ENCODE data around the gene ZZZ3. TPM values are rescaled to one million over a fixed set of nuclear protein-coding genes. Genes with fewer than 3 reads are reported as not detected.

ZZZ3 gene
- total RNA-seq, 1 experiment from 2014 or later, result 25.4 TPM

DNA sequence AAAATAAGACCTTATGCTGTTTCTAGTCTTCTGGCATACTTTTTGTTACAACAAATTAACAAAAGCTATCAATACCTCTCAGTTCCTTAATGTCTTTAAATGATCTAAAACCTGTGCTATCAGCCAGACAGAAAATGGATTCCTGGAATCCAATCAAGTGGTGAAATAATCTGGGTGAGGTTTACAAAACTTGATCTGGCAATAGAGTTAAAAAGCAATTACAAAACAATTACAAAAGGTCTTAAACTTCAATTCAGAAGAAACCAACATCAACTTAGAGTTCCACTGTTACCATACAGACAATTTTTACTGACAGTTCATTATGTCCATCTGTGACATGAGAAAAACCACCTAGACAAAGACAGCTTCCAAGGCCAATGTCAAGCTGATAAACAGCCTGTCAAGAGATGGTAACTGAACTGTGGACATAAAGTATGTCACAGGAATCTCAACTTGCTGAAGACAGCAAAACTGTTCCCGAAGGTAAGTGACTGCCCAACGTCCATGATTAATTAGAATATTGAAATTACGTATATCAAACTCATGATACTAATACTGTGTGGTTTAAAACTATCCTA is 17.4 kb downstream of the ZZZ3 start:
- no peaks in the 10 kb centered on the region for H3K27me3 Mint-ChIP-seq (ENCODE audit: insufficient read depth, unreplicated experiment)
- no peak overlapping the region for H3K27ac Mint-ChIP-seq (ENCODE audit: unreplicated experiment)
- H3K9me3 ChIP-seq, result no peaks in the 10 kb centered on the region
- intact Hi-C loops (cut with micrococcal nuclease; ENCODE audit: unreplicated experiment), result no loop called here
- peaks cover 5% of the 10 kb centered on the region for H3K36me3 Mint-ChIP-seq (ENCODE audit: insufficient read depth, unreplicated experiment)
- H3K4me1 ChIP-seq, result peaks cover 20% of the 10 kb centered on the region; the same call in 1 of the 2 replicates
- no peak for DNase-seq
- no TSS peak for BruUV-seq (replicated peaks)
- ChIA-PET POLR2A (no interaction called here), CTCF (no interaction called here)
- no peak overlapping the region for H3K4me3 Mint-ChIP-seq (ENCODE audit: unreplicated experiment)
- TF ChIP-seq, protein P1, sequence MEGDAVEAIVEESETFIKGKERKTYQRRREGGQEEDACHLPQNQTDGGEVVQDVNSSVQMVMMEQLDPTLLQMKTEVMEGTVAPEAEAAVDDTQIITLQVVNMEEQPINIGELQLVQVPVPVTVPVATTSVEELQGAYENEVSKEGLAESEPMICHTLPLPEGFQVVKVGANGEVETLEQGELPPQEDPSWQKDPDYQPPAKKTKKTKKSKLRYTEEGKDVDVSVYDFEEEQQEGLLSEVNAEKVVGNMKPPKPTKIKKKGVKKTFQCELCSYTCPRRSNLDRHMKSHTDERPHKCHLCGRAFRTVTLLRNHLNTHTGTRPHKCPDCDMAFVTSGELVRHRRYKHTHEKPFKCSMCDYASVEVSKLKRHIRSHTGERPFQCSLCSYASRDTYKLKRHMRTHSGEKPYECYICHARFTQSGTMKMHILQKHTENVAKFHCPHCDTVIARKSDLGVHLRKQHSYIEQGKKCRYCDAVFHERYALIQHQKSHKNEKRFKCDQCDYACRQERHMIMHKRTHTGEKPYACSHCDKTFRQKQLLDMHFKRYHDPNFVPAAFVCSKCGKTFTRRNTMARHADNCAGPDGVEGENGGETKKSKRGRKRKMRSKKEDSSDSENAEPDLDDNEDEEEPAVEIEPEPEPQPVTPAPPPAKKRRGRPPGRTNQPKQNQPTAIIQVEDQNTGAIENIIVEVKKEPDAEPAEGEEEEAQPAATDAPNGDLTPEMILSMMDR (IDR thresholded peaks at IDR 0.05; ENCODE audit: insufficient read depth in 1 of 2, low read depth in 1 of 2, low read length in 1 of 2, severe bottlenecking in 1 of 2, unreplicated experiment in 1 of 2), result no peak
- no peaks in the 10 kb centered on the region for H3K36me3 ChIP-seq (ENCODE audit: control insufficient read depth, insufficient read depth, low read length)
- H3K4me1 Mint-ChIP-seq (ENCODE audit: low read depth, unreplicated experiment), result peaks cover 7% of the 10 kb centered on the region
- no peaks in the 10 kb centered on the region for H3K27me3 ChIP-seq (replicated peaks; ENCODE audit: control insufficient read depth, insufficient read depth, low read length)
- no peak overlapping the region for H3K4me3 ChIP-seq (ENCODE audit: low read depth, low read length)
- no peaks in the 10 kb centered on the region for H3K9me3 Mint-ChIP-seq (ENCODE audit: unreplicated experiment)

DNA sequence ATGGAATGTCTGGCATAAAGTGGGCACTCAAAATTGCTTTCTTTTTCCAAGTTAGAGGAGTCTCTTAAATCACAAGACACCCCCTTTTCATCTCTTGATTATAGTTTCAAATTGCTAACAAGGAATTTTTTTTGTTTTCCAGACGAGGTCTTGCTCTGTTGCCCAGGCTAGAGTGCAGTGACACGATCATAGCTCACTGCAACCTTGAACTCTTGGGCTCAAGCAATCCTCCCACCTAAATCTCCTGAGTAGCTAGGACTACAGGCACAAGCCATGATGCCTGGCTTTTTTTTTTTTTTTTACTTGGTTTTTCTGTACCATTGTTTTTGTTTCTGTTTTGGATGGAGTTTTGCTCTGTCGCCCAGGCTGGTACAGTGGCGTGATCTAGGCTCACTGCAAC is 20.8 kb downstream of the ZZZ3 start:
- Mint-ChIP-seq H3K4me1 (ENCODE audit: low read depth, unreplicated experiment) (no peaks in the 10 kb centered on the region), H3K4me3 (ENCODE audit: unreplicated experiment) (no peak overlapping the region), H3K27me3 (ENCODE audit: insufficient read depth, unreplicated experiment) (no peaks in the 10 kb centered on the region), H3K36me3 (ENCODE audit: insufficient read depth, unreplicated experiment) (peaks cover 6% of the 10 kb centered on the region), H3K27ac (ENCODE audit: unreplicated experiment) (no peak overlapping the region), H3K9me3 (ENCODE audit: unreplicated experiment) (no peaks in the 10 kb centered on the region)
- intact Hi-C loops (cut with micrococcal nuclease; ENCODE audit: unreplicated experiment), result no loop called here
- Histone ChIP-seq H3K27me3 (replicated peaks; ENCODE audit: control insufficient read depth, insufficient read depth, low read length) (no peaks in the 10 kb centered on the region), H3K4me3 (ENCODE audit: low read depth, low read length) (no peak overlapping the region), H3K9me3 (no peaks in the 10 kb centered on the region), H3K36me3 (ENCODE audit: control insufficient read depth, insufficient read depth, low read length) (no peaks in the 10 kb centered on the region), H3K4me1 (0 out of 2 replicates have a peak, but pooled peaks cover 2% of the 10 kb centered on the region)
- BruUV-seq (replicated peaks), result no TSS peak
- ChIA-PET CTCF (no interaction called here), POLR2A (no interaction called here)
- no peak for DNase-seq
- TF ChIP-seq, protein P1 (IDR thresholded peaks at IDR 0.05; ENCODE audit: insufficient read depth in 1 of 2, low read depth in 1 of 2, low read length in 1 of 2, severe bottlenecking in 1 of 2, unreplicated experiment in 1 of 2), result no peak

DNA sequence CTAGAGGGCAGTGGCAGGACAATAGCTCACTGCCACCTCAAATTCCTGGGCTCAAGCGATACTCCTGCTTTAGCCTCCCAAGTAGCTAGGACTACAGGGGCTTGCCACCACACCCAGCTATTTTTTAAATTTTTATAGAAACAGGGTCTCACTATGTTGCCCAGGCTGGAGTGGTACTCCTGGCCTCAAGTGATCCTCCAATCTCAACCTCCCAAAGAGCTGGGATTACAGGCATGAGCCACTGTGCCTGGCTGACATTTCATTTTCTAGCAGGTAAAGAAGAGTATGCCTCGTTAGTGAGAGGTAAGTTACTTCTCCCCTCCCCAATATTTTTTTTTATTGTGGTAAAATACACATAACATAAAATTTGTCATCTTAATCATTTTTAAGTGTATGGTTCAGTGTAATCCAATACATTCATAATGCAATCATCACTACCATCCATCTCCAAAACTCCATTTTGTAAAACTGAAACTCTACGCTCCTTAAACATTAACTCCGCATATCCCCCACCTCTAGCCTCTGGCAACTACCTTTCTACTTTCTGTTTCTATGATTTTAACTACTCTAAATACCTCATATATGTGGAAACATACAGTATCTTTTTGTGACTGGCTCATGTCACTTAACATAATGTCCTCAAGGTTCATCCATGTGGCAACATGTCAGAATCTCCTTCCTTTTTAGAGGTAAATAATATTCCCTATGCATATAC is 22.4 kb downstream of the ZZZ3 start:
- CTCF ChIA-PET, result no interaction called here

More for the DNA sequence above, 22.4 kb downstream of the ZZZ3 start:
- H3K27me3 ChIP-seq (replicated peaks; ENCODE audit: control insufficient read depth, insufficient read depth, low read length), result no peaks in the 10 kb centered on the region
- H3K27me3 Mint-ChIP-seq (ENCODE audit: insufficient read depth, unreplicated experiment), result no peaks in the 10 kb centered on the region
- no peaks in the 10 kb centered on the region for H3K9me3 ChIP-seq
- H3K36me3 Mint-ChIP-seq (ENCODE audit: insufficient read depth, unreplicated experiment), result peaks cover 6% of the 10 kb centered on the region
- H3K27ac Mint-ChIP-seq (ENCODE audit: unreplicated experiment), result no peak overlapping the region
- TF ChIP-seq, protein P1 (IDR thresholded peaks at IDR 0.05; ENCODE audit: insufficient read depth in 1 of 2, low read depth in 1 of 2, low read length in 1 of 2, severe bottlenecking in 1 of 2, unreplicated experiment in 1 of 2), result no peak
- H3K4me3 ChIP-seq (ENCODE audit: low read depth, low read length), result no peak overlapping the region
- no peaks in the 10 kb centered on the region for H3K36me3 ChIP-seq (ENCODE audit: control insufficient read depth, insufficient read depth, low read length)
- POLR2A ChIA-PET, result no interaction called here
- no TSS peak for BruUV-seq (replicated peaks)
- H3K9me3 Mint-ChIP-seq (ENCODE audit: unreplicated experiment), result no peaks in the 10 kb centered on the region
- intact Hi-C loops (cut with micrococcal nuclease; ENCODE audit: unreplicated experiment), result no loop called here
- no peaks in the 10 kb centered on the region for H3K4me1 Mint-ChIP-seq (ENCODE audit: low read depth, unreplicated experiment)
- DNase-seq, result no peak
- H3K4me3 Mint-ChIP-seq (ENCODE audit: unreplicated experiment), result no peak overlapping the region
- no peaks in the 10 kb centered on the region for H3K4me1 ChIP-seq
